HG02938 (cell line): ENCODE measurements around the gene RBBP8NL.

ENCODE experiments used
- ATAC-seq: cut with Tn5 transposase; IDR thresholded peaks from one replicate; pipeline ENCODE4 v1.9.1; 2021; ENCODE audit warnings: mild to moderate bottlenecking, moderate library complexity; ENCODE audit not compliant: unreplicated experiment

RBBP8NL gene

GRCh38 chr20:62462976-62463592 lies 35.7 kb upstream of the RBBP8NL start:
- ATAC-seq = no peak

- no peak for ATAC-seq
Observed at GRCh38 chr20:62461834-62462233, 34.5 kb upstream of the RBBP8NL start.

GRCh38 chr20:62461157-62461556 lies 33.8 kb upstream of the RBBP8NL start:
- no peak for ATAC-seq

DNA sequence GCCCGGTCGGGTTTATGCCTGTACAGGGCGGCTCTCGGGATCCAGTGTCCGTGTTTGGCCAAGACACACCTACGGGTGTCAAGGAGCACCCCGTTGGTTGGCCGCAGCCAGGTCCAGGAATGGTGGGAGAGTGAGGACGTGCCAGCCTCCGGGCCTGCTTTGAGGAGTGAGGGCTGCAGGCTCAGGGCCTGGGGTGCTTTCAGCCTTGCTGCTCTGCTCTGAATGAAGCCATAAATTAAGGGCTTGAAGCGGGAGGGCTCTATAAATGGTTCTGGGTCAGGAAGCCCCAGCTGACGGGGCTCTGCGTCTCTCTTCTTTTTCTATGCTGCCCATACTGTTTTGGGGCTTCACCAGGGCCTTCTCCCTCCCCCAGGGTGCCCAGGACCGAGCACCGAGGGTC lies 33.3 kb upstream of the RBBP8NL start:
- ATAC-seq = no peak

DNA sequence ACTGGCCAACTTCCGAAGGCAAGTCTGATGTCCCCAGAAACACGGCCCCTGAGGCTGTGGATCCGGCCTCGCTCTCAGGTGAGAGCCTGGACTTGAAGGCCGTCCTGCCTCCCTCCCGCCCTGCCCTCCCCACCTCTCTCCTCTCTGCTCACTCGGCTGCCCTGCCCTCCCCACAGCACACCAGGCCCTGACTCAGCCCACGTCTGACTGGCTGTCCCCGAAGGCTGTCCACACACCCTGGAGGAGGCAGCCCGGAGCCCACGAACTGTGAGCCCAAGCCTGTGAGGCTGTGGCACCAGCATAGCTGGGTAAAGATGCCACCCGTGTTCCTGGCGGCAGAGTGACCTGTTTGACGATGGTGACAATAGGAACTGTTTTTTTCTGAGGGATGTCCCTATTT lies 32.1 kb upstream of the RBBP8NL start:
- ATAC-seq = no peak

DNA sequence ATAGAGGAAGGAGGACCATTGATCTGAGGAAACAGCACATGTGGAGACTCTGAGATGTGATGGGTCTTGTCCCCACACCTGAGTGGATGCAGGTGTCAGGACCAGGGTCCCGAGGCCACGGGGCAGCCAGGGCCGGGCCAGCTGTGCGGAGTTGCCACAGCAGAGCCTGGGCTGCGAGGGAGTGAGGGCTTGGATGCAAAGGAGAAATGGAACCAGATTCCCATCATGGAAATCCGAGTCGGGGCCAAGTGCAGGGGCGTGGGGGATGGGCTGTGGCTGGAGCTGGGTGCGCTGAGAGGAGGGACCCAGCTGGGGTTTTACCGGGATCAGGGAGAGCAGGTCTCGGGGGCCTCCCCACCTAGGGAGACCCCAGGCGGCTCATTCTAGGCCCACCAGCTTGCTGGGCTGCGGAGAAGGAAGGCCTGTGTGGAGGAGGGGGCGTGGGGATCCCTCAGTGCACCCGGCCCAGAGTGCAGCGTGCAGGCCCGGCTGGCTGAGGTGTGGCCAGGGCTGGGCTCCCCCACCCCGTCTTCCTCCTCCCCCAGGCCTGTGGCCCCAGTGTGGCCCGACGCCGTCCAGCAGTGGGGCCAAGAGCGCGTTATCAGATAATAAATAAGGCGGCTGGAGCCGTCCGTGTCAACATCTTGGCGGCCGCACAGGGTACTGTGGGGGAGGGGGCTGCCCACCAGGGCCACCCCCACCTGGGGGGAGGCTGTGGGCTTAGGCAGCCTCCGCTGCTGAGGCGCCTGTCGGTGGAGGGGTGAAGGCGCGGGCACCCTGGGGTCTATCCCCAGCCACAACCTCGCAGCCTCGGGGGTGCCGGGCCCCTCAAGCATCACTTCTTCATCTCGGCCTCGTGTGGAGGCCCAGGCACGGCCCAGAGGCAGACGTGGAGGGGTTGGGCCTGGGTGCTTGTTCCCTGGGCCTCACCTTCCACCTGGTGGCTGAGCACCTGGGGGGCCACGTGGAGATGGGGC lies 31.2 kb upstream of the RBBP8NL start:
- no peak for ATAC-seq

DNA sequence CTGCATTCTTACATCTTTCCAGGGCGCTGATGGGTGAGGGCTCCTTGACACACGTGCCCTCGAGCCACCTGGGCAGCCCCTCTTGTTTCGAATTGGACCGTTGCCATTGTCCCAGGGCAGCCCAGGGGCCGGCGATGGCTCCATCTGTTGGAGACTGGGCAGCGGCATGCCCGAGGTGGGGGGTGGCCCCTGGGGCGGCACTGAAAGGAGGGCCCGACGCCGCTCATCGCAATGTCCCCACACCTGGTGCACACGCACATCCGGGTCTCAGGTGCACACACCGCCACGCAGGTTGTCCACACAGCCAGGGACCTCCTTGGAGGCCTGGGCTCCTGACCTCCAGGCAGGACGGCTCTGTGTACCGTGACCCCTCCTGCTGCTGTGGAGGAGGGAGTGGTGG lies 30.5 kb upstream of the RBBP8NL start:
- ATAC-seq = no peak

DNA sequence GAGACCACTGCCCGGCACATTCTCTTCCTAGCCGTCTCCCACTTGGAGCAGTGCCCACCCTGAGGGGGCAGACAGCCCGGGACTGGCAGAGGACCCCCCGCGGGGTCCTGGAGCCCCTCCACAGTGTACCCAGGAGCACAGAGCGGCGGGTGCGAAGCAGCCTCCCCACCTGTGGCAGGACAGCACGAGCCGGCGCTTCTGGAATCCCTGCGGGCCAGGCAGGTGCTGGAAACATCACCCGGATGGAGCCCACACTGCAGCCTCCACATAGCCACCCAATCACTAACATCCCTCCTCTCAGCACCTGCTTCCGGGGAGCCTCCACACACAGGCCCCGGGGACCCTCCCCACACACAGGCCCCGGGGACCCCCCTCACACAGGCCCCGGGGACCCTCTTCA lies 29.8 kb upstream of the RBBP8NL start:
- ATAC-seq = no peak

GRCh38 chr20:62455929-62456328 lies 28.6 kb upstream of the RBBP8NL start:
- ATAC-seq = no peak

- ATAC-seq = no peak
Observed at GRCh38 chr20:62454904-62455636, 27.7 kb upstream of the RBBP8NL start.

DNA sequence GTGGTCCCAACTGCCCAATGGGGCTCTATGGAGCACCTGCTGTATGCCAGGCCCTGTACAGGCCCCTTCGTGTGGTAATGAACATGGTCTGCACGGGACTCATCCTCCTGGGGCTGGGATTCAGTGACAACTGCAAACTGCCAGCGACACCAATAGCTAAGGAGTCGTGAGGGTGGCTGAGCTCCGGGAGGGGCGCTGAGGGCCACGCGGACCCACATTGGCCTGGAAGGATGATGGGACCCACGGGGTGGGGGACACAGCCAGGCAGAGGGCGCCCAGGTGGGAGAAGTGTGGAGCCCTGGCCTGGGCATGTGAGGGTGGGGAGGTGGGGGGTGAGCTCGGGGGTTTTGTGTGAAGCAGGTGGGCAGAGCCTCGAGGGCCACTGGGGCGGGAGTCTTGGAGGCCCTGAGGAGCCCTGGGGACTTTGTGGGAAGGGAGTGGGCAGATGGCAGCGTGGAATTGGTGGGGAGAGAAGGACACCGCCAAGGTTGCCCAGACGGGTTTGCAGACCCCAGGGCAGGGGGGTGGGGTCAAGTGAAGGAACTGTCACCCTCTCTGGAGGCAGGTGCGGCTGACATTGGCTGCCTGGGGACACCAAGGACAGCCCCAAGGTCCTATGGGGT lies 26.0 kb upstream of the RBBP8NL start:
- ATAC-seq = no peak

- no peak for ATAC-seq
Observed at GRCh38 chr20:62452475-62453095, 25.2 kb upstream of the RBBP8NL start.

DNA sequence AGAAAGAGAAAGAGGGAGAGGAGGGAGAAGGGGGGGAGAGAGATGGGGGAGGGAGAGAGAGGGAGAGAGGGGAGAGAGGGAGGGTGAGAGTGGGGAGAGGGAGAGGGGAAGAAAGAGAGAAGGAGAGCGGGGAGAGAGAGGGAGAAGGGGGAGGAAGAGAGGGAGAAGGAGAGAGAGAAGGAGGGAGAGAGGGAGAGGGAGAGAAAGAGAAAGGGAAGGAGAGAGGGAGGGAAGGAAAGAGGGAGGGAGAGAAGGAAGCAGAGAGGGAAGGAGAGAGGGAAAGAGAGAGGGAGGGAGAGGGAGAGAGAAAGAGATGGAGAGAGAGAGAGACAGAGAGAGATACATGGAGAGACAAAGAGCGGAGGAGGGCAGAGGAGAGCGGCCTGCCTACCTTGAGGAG lies 24.6 kb upstream of the RBBP8NL start:
- no peak for ATAC-seq

DNA sequence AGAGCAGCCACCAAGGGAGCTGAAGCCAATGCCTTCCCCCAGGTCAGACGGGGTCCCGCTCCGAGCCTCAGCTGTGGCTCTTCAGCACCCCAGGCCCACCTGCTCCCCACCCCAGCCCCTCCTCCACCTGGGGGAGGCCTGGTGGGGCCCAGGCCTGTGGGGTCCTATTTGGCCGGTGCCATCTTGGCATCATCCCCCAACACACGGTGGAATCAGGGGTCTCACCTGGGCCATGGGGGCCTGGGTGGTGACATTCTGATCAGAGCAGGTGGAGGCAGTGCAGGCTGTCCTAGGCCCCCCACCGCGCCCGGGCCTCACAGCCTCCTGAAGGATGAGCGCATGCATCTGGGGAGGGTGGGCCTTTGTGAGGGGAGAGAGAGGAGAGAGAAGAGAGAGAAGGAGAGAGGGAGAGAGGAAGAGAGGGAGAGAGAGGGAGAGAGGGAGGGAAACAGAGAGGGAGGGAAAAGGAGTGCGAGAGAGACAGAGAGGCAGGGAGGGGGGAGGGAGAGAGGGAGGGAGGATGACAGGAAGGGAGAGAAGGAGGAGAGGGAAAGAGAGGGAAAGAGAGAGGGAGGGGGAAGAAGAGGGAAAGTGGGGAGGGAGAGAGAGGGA lies 23.9 kb upstream of the RBBP8NL start:
- no peak for ATAC-seq

GRCh38 chr20:62449951-62450691 lies 22.8 kb upstream of the RBBP8NL start:
- no peak for ATAC-seq

- ATAC-seq = no peak
Observed at GRCh38 chr20:62448788-62449187, 21.4 kb upstream of the RBBP8NL start.

GRCh38 chr20:62448038-62448437 lies 20.7 kb upstream of the RBBP8NL start:
- ATAC-seq = no peak

DNA sequence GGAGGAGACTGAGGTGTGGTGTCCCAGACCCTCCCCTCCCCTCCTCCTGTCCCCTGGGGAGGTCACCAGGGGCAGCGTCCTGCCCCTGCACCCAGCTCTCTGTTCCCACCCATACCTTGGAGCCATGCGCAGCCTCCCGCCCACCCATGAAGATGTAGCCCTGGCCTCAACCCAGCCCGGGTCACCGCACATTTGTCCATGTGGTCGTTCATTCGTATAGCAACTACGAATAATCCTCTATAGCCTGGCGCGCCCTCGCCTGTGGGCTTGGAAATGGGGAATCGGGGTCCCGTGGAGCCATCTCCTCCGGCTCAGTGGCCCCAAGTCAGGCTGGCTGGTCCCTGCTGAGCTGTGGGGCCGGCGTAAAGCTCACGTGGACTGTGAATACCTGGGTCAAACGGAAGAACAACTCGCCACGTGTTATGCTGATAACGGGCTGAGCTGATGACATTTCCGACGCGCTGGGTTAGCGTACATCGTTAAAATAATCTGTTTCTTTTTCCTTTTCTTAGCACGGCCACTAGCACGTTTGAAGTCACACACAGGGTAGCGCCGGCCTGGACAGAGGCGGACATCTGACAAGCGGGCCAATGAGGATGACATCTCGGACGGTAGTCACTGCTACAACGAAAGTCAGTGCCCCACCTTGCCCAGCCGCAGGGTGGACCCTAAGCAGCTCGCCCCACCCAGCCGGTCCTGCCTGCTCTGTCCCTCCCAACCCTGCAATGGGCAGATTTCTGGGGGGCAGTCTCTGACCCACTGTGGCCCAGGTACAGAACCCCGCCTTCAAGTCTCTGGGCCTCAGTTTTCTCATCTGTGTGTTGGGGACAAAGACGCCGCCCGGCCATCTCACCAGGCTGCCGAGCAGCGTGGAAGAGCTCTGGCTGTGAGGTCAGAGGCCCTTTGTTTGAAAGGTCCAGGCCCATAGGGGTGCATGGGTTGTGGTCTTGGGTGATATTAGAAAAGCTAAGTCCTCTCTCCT lies 19.8 kb upstream of the RBBP8NL start:
- ATAC-seq = no peak
